AG10803 (cell line): ENCODE measurements around the gene OSGIN1.
"Not testable (repeated sequence)": the region's sequence is repeated elsewhere in the genome, so short reads cannot be mapped to it uniquely, and the experiment has no call there.

Source experiments
- DNase-seq: peaks from one replicate; pipeline ENCODE4 v3.0.0; 2010; ENCODE audit warnings: low read depth
- H3K4me3 ChIP-seq: 2 replicates; pipeline ENCODE4 v1.5.1; 2011; ENCODE audit warnings: mild to moderate bottlenecking, low read length, control low read depth
- TF ChIP-seq, protein P1 (sequence below): conservative IDR thresholded peaks from 2 replicates; pipeline ENCODE4 v1.5.1; 2011; ENCODE audit warnings: mild to moderate bottlenecking, low read length, control low read depth, inconsistent platforms

Gene OSGIN1

DNA sequence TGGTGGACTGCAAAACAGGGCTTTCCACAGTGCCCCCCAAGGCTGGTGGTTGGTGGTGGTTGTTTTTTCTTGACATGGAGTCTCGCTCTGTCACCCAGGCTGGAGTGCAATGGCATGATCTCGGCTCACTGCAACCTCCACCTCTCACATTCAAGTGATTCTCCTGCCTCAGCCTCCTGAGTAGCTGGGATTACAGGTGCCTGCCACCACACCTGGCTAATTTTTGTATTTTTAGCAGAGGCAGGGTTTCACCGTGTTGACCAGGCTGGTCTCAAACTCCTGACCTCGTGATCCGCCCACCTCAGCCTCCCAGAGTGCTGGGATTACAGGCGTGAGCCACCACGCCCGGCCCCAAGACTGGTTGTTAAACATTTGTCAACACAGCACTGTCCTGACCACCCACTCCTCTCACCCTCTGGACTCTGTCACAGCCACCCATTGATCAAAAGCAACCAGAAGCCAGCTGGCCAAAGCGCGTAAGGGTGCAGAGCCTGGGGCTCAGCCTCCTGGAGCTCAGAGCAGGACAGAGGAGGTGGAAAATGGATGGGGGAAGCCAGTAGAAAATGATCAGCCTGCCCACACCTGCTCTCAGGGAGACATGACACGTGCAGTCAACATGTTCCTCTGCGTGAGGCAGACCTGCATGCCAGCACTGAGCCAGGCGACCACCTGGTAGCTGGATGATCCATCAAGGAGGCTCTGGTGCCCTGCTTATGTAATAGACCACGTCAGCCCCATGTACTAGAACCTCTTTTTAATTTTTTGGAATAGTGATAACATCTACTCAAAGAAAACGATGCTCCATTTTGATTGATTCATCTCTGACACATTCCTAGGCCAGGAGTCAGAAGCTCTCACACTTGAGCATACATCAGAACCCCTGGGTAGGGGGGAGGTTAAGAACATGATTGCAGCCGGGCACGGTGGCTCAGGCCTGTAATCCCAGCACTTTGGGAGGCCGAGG, 14.8 kb upstream of the OSGIN1 start:
- H3K4me3 ChIP-seq = no peak overlapping the region
- TF ChIP-seq, protein P1, sequence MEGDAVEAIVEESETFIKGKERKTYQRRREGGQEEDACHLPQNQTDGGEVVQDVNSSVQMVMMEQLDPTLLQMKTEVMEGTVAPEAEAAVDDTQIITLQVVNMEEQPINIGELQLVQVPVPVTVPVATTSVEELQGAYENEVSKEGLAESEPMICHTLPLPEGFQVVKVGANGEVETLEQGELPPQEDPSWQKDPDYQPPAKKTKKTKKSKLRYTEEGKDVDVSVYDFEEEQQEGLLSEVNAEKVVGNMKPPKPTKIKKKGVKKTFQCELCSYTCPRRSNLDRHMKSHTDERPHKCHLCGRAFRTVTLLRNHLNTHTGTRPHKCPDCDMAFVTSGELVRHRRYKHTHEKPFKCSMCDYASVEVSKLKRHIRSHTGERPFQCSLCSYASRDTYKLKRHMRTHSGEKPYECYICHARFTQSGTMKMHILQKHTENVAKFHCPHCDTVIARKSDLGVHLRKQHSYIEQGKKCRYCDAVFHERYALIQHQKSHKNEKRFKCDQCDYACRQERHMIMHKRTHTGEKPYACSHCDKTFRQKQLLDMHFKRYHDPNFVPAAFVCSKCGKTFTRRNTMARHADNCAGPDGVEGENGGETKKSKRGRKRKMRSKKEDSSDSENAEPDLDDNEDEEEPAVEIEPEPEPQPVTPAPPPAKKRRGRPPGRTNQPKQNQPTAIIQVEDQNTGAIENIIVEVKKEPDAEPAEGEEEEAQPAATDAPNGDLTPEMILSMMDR = no peak
- DNase-seq = no peak

DNA sequence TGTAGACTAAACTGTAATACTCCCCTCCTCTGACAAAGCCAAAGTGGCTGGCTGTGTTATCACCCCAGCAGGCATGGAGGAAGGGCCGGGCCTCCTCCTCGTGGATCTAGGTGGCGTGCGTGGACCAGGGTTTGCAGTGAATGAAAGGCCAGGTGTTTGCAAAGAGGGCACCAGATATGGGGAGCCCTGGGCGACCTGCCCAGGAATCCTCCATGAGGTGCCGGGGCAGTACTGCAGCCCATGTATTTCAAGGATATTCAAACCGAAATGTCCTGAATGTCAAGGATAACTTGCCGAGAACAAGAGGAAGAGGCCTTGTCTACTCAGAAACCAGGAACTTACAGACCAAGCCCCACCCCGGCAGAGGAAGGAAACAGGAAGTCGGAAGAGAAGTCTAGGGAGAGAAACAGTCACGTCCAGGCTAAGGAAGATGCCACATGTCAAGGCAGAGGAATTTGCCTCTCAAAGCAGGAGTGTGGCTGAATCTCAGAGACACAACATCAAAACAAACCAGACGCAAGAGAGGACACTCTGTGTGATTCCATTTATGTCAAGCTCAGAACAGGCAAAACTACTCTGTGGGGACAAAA, 13.7 kb upstream of the OSGIN1 start:
- TF ChIP-seq, protein P1 = no peak
- H3K4me3 ChIP-seq = no peak overlapping the region
- no peak for DNase-seq

DNA sequence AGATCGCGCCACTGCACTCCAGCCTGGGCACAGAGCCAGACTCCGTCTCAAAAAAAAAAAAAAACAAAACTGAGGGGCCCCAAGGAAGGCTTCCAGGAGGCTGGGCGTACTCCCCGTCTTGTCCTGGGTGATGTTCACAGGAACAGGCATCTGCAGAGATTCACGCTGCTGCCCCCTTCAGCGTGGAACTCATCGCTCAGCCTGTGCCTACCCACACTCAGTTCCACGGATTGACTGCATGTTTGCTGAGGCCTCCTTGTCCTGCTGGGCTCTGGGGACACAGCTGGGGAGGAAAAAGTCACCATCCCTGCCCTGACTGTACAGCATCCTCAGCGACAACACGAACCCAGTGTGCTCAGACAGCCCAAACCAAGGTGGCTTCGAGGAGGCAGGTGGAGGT, 12.9 kb upstream of the OSGIN1 start:
- no peak overlapping the region for H3K4me3 ChIP-seq
- DNase-seq = no peak
- TF ChIP-seq, protein P1 = no peak

DNA sequence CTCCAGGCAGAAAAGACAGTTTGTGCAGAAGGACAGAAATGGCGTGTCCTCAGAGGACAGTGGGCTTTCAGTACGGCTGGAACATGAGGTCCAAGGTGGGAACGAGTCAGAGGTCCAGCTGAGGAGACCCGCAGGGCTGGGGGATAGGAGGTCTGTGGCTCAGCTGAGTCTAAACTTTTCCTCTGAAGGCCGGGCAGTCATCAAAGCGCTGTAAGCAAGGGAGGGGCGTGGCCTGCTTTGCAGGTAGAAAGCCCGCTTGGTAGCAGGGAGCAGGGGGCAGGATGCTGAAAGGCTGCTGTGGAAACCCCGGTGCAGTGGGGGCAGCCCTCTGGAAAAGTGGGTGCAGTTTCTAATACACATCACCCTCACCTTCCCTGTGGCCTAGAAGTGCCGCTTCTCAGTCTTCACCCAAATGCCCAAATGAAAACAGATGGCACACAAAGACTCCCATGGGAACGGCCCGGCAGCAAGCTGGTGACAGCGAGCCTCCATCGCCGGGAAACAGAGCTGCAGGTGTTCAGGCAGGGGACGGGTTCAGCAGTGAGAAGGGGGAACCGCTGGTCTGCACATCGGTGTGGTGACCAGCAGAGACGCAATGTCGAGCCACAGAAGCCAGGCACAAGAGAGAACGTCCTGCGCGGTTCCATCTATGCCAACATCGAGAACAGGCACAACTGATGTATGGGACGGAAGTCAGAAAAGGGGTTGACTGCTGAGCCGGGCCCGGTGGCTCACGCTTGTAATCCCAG, 12.2 kb upstream of the OSGIN1 start:
- TF ChIP-seq, protein P1 = no peak
- no peak for DNase-seq

DNA sequence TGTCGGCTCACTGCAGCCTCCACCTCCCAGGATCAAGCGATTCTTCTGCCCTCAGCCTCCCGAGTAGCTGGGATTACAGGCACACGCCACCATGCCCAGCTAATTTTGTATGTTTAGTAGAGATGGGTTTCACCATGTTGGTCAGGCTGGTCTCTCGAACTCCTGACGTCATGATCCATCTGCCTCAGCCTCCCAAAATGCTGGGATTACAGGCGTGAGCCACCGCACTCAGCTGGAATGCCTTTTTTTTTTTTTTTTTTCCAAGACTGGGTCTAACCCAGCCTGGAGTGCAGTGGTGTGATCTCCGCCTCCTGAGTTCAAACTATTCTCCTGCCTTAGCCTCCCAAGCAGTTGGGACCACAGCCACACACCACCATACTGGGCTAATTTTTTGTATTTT, 11.5 kb upstream of the OSGIN1 start:
- not testable (repeated sequence) for DNase-seq, H3K4me3 ChIP-seq

More for the DNA sequence above, 12.2 kb upstream of the OSGIN1 start:
- no peak overlapping the region for H3K4me3 ChIP-seq

DNA sequence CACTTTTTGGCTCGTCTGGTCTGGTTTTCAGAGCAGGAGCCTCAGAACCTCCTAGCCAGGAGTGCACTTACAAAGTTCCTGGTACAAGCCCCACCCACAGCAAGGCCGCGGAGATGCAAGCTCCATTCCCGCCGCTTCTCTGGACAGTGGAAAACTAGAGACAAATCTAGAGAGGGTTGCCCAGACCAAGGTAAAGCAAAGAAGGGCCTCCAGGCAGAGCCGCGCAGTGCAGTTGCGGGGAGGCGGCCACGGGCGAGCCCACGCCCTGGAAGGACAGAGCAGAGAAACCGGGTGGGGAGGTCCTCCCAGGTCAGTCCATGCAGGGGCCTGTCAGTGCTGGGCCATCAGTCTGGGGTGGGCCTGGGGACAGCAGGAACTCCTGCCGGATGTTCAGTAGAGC, 11.0 kb upstream of the OSGIN1 start:
- TF ChIP-seq, protein P1 = no peak
- H3K4me3 ChIP-seq = no peak overlapping the region
- DNase-seq = no peak

DNA sequence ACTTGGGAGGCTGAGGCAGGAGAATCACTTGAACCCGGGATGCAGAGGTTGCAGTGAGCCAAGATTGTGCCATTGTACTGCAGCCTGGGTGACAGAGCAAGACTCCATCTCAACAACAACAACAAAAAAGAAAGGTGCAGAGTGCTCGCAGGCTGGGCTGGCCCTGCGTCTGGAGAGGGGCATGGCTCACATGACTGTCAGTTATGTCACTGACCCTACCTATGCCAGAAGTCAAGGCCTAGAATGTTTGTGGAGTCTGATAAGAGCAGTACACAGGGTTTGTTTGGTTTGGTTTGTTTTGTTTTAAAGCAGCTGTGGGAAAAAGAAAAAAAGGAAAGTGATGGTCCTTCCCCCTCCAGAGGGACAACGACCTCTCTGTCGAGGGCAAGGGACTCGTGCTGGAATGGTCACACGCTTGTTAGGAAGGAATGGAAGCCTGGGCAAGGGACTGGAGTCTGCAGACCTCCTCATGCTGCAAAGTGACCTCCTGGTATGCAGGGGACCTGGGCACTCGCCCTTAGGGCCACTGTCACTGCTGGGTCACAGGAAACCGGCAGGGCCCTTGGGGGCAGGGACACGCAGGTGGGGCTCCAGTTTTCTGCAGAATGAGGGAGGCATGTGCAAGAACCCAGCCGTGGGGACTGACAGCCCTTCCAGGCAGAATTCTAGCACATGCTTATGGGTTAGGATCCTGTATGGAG, 10.1 kb upstream of the OSGIN1 start:
- TF ChIP-seq, protein P1 = no peak

More for the DNA sequence above, 10.1 kb upstream of the OSGIN1 start:
- no peak overlapping the region for H3K4me3 ChIP-seq
- DNase-seq = no peak
